GM18873 (cell line): ENCODE results near the gene KBTBD13.
"Not testable (repeated sequence)": the region's sequence is repeated elsewhere in the genome, so short reads cannot be mapped to it uniquely, and the experiment has no call there.

ENCODE experiments used
- ATAC-seq: cut with Tn5 transposase; IDR thresholded peaks from one replicate; pipeline ENCODE4 v1.9.1; 2021; ENCODE audit warnings: mild to moderate bottlenecking, moderate library complexity, moderate number of reproducible peaks; ENCODE audit not compliant: unreplicated experiment, low FRiP score

The KBTBD13 gene

DNA sequence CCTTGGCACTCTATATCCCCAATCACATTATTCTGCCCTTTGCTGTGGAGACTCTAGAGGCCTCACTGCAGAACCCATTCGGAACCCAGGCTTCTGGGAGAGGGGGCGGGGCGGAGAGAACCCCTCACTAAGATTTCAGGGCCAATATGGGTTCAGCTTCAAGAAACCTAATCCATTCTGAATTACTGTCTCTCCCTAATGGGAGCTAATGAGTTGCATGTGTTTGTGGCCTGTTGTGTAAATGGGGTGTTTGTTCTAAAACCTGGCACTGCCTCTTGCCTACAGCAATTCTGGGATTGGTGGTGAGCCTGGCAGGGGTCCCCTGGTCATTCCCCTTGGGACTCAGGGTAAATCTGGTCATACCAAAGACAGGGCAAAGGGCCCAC is 8.2 kb upstream of the KBTBD13 start:
- no peak for ATAC-seq

DNA sequence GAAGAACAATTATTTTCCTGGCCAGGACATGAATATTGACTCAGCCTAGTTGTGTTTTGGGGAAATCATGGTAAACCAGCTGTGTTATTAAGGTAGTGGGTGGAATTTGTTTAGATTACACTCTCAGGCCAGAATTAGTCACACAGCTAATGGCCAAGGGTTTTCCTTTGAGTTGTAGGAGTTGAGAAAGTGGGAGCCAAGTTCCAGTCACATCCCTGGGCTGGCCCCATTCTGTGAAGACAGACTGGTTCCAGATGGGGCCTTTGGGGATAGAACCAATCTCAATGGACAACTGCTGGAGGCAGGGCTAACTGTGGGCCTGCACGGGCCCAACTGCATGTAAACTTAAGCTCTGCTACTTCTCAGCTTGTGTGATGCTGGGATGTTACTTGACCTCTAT is 7.4 kb upstream of the KBTBD13 start:
- ATAC-seq: no peak

DNA sequence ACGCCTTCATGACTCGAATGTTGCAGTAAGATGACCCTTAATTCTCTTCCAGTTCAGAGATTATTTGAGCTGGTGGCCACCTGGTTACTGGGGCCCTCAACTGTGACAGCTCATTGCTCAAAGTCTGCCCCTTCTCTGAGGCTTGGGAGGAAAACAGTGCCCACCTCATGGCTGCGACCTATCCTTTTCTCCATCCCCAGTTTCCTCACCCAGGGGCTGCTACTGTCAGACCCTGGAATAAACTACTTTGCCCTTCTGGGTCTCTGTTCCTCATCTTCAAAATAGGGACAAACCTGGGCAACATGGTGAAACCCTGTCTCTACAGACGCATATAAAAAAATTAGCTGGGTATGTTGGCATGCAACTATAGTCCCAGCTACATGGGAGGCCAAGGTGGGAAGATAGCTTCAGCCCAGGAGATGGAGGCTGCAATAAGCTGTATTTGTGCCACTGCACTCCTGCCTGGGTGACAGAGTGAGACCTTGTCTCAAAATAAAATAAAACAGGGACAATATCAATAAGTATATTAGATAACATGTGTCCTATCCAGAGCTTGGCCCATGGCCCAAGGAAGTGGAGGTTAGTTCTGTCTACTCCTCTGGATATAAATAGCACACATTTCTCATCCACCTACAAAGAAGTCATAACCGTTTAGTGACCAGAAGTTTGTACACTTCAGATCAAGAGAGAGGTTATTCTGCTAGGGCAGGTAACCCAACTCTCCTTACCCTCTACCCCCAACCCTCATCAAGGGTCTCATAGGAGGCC is 6.6 kb upstream of the KBTBD13 start:
- ATAC-seq: no peak

DNA sequence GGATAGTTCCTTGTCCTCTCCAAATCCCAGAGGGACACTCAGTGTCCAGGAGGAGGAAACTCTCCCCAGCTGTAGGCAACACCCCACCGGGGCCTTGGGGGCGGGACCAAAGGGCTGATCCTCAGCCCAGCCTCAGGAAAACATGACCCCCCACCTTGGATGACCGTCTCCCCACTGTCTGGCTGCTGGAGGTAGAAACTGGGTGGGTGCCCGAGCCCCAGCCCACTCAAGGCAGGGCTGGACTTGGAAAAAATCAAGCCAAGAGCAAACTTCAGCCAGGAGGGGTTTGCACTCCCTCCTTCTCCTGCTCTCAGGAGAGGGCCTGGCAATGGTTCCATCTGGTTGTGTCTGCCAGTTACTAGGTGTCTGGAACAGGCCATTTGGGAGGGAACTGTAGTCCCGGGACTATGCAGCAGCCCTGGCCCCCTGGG is 5.2 kb upstream of the KBTBD13 start:
- no peak for ATAC-seq

DNA sequence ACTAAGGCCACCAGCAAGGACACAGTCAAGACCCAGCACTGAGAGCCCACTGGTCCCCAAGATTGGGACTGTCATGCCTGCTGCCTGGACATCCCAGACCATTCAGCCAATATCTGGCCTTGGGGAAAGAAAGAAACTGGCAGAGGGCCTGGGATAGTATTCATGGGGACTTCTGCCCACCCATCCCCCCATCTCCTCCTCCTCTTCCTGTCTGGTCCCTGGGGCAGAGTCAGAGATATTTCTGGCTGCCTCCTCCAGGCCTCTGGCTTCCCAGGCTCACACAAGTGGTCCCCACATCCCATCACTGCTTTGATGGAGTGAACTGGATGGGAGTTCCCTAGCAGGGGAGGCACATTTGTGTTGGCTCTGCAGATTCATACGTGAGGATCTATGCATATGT is 4.5 kb upstream of the KBTBD13 start:
- ATAC-seq: no peak

DNA sequence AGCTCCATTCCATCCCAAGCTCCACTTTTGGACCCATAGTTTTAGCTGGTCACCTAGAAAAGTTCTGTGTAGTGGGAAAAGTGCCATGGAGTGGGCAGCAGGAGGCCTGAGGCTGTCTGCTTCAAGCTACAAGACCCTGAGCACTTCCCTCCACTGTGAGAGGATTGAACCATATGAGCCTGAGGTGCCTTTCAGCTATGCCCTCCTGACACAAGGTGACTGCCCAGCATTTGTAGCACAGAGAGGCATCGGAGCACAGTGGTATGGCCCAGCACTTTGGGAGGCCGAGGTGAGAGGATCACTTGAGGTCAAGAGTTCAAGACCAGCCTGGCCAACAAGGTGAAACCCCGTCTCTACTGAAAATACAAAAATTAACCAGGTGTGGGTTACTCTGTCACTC is 3.9 kb upstream of the KBTBD13 start:
- no peak for ATAC-seq

DNA sequence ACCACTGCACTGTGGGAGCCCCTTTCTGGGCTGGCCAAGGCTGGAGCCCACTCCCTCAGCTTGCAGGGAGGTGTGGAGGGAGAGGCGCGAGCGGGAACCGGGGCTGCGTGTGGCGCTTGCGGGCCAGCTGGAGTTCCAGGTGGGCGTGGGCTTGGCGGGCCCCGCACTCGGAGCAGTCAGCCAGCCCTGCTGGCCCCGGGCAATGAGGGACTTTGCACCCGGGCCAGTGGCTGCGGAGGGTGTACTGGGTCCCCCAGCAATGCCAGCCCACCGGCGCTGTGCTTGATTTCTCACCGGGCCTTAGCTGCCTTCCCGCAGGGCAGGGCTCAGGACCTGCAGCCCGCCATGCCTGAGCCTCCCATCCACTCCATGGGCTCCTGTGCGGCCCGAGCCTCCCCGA is 1.6 kb upstream of the KBTBD13 start:
- not testable (repeated sequence) for ATAC-seq

DNA sequence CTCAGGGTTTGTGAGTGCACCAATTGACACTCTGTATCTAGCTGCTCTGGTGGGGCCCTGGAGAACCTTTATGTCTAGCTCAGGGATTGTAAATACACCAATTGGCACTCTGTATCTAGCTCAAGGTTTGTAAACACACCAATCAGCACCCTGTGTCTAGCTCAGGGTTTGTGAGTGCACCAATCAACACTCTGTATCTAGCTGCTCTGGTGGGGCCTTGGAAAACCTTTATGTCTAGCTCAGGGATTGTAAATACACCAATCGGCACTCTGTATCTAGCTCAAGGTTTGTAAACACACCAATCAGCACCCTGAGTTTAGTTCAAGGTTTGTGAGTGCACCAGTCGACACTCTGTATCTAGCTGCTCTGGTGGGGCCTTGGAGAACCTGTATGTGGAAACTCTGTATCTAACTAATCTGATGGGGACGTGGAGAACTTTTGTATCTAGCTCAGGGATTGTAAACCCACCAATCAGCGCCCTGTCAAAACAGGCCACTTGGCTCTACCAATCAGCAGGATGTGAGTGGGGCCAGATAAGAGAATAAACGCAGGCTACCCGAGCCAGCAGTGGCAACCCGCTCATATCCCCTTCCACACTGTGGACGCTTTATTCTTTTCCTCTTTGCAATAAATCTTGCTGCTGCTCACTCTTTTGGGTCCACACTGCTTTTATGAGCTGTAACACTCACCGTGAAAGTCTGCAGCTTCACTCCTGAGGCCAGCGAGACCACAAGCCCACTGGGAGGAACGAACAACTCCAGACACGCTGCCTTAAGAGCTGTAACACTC is 745 bp upstream of the KBTBD13 start:
- not testable (repeated sequence) for ATAC-seq

DNA sequence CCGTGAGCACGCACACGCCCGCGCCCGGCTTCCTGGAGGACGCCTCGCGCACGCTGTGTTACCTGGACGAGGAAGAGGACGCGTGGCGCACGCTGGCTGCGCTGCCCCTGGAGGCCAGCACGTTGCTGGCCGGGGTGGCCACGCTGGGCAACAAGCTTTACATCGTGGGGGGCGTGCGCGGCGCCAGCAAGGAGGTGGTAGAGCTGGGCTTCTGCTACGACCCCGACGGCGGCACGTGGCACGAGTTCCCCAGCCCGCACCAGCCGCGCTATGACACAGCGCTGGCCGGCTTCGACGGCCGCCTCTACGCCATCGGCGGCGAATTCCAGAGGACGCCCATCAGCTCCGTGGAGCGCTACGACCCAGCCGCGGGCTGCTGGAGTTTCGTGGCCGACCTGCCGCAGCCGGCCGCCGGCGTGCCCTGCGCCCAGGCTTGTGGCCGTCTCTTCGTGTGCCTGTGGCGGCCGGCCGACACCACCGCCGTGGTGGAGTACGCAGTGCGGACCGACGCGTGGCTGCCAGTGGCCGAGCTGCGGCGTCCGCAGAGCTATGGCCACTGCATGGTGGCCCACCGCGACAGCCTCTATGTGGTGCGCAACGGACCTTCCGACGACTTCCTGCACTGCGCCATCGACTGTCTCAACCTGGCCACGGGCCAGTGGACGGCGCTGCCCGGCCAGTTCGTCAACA is 890 bp downstream of the KBTBD13 start:
- no peak for ATAC-seq

DNA sequence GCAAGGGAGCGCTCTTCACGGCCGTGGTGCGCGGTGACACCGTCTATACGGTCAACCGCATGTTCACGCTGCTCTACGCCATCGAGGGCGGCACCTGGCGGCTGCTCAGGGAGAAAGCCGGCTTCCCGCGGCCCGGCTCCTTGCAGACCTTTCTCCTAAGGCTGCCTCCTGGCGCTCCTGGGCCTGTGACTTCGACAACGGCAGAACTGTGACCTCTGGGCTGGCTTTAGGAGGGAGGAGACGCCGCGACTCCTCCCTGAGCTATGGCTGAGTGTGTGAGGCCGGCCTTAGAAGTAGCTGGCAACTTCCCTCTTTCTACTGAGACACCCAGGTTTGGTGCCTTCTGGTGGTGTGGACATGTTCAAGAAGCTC is 1.4 kb downstream of the KBTBD13 start:
- no peak for ATAC-seq

DNA sequence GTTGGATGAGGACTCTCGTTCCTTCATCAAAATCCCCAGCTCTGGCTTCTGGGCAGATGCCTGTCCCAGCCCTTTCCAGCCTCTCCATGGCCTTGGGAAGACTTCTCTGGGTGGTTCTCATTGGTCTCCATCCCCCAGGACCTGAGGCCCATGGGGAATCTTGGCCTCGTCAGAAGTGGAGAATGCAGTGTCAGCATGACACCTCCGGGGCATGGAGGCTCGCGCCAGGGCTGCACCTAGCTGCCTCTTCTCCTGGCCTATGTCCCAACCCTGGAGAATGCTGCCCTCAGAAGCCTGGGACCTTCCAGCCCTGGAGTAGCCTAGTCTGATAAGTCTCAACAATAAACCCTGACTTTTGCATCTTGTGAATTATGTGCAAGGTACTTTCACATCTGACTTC is 3.0 kb downstream of the KBTBD13 start:
- ATAC-seq: no peak

DNA sequence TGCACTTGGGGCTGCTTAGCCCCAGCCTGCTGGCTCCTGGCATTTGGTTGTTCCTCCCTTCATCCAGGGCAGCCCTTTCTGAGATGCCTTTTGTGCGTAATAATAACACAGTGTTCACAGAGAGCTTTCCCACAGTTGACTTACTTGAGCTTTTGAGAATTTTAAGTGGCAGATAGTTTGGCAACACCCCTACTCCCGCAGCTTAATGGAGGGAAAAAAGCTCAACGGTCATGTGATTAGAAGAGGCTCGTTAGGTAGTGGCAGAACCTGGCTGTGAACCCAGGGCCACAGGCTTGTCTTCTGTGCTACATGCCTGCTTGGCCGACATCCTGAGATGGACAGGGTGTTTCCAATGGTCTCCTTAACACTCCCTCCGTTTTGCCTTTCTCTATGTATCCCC is 4.7 kb downstream of the KBTBD13 start:
- no peak for ATAC-seq

DNA sequence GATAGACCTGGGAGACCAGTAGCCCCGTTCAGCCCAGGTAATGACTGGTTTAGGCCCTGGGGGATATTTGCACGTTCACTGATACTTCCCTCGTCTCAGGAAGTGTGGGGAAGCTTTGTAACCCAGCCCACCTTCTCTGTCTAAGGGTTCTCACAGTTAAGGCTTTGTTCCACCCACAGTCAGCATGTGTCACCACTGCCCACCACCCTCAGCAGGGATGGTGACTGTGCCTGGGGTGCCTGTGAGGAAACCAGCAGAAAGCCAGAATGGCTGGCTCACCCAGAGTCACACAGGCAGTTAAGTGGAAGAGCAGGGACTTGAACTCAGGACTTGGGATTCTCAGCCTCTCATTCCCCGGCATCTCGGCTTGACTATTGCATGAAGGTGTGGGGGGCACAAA is 5.2 kb downstream of the KBTBD13 start:
- no peak for ATAC-seq

DNA sequence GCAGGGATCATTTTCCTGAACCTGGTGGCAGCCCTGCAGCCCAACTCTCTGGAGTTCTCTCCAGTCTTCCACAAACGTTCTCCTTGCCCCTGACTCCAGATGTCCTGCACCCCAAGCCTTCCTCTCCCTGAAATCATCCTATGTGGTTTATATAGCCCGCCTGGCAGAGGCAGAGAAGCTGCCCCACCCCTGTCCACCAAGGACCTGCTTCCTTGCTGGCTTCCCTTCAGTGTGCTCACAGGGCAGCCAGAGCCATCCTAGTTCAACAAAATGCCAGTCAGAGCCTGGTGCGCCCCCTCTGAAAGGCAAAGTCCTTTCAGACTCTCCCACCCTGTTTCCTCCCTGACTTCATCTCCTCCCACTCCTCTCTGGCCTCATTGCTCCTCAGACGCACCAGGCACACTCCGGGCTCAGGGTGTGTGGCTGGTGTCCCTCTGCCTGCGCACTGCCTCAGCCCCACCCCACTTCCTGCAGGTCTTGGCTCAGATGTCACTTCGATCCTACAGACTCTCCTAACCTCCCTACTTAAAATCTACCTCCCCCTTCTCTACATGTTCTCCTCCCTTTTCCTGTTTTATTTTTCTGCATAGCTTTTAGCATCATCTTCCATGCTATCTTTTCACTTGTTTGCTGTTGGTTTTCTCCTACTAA is 5.9 kb downstream of the KBTBD13 start:
- ATAC-seq: no peak

DNA sequence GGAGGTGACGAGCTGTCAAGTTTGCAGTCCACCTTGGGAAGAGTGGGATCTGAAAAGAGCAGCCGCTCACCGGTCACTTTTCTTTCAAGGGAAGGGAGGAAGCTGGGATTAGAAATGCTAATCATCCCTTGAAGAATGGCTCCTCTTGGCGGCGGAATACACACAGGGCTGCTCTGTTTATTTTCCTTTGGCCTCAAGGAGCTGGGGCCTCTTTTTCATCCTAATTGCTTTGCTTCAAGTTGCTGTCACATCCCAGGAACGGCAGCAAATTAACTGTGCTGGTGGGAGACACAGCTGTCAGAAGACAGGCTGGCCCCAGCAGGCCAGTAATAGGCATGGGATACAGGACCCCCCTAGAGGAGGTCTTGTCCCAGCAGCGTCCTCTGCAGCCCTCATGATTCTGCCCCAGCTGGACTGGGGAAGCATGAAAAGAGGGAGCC is 6.7 kb downstream of the KBTBD13 start:
- ATAC-seq: no peak

DNA sequence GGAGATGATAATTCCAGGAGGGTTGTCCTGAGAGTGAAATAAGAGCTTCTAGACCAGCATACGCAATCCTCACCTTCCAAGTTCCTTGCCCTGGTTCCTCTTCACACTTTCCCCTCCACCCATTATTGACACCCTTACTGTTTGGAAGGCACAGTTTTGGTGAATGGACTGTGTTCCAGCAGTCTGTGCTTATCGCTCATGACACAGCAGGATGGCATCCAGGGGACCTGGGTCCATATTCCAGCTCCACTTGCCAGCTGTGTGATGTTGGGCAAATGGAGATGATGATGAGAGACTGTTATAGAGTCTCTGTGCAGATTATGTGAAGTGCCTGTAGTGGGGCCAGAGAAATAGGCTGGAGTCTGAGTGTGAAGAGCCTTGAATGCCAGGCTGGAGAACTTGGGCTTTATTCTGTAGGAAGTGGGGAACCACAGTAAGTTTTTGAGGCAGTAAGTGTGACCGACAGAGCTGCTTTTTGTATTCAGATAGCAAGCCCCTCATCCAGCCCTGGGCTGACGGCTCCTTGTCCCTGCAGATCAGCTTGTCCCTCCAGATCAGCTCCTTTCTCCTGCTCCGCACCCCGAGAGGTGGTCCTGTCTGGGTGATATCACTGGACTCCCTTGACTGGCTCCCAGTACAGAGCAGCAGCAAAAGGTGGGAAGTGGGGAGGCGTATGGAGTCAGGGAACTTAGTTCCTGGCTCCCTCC is 8.1 kb downstream of the KBTBD13 start:
- no peak for ATAC-seq

DNA sequence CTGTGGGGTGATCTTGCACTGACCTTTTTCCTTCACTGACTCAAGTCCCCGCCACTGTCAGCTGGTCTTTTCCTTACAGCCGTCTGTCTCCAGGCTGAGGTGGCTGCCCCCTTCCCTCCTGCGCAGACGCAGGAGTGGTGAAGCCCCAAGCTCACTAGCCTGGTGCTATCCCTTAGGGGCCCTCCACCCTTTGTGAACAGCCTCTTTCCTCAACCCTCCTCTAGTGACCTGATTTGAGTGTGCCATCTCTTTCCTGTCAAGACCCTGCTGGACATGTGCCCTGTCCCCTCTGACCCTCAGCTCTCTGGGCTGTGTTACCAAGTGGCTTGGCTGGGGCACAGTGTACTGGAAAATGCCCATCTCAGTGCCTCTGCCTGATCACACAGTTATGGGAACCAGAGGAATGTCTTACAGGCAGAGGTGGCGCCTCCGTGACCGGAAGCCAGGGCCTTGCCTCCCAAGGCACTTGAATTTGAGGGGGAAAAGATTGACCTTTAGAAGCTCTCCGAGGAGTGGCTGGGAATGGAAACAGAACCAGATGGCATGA is 8.7 kb downstream of the KBTBD13 start:
- ATAC-seq: no peak

DNA sequence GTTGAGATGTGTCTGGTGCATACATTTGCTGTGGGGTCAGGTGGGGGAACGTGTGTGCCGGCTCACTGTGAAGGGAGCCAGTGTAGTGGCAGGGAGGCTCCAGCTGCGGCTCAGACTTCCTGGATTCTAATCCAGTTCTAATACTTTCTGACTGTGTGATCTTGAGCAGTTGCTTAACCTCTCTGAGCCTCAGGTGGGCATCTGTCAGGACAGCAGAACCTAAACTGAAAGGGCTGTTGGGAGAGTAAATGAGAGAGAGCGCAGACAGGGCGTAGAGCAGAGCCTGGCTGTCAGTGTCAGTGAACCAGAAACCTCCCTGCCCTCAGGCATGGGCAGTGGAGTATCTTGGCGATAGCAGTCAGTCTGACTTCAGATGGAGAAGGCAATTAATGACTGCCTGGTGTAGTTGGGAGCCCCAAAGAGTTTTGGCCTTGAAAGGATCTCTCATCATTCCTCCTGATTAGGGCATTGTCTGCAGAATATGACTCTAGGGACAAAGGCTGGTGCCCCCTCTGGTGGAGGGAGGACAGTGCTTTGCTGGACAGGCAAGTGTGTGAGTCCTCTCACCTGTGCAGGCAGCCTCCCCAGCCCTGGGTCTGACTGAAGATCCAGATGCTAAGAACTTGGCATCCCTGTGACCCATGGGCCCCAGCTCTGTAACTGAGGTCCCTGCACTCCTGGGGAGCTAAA is 9.6 kb downstream of the KBTBD13 start:
- no peak for ATAC-seq

DNA sequence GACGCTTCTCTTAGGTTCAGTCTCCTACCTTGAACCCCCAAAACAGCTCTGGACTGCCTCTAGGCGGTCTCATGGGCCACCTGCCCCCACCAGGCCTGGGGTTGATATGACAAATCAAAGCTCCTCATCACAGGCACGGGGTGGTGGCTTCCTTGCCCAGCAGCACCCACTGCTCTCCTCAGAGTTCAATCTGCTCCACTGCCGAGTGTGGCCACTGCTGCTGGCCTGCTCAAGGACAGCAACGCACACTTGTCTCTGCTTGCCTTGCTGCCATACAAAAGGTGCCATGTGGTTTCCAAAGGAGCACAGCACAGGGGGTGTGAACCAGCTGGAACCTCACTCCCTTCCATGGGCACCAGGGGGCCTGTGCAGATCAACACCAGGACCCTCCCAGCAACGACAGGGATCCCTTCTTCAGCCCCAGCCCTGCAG is 10.2 kb downstream of the KBTBD13 start:
- no peak for ATAC-seq
